Kidney (tissue), 14 donors: ENCODE measurements around the gene USP47. TPM values are rescaled to one million over a fixed set of nuclear protein-coding genes. Genes with fewer than 3 reads are reported as not detected.

Source experiments
- DNase-seq, 5 donors: peaks; one replicate each; pipeline ENCODE4 v3.0.0-alpha.2; 2013 to 2020
- FAIRE-seq: peaks from 2 replicates; lab custom pipeline; 2012; peaks lifted over from hg19 to GRCh38; lab: Jason Lieb, UNC
- H3K27ac ChIP-seq, 2 donors: one replicate each; pipeline ENCODE4 v1.7.0; 2013; ENCODE audit warnings: low read depth in 2 of 2, low read length in 2 of 2, inconsistent platforms in 1 of 2
- H3K27me3 ChIP-seq: one replicate; pipeline ENCODE4 v1.7.1; 2013; ENCODE audit warnings: low read length, inconsistent platforms; ENCODE audit not compliant: control insufficient read depth, insufficient read depth
- H3K36me3 ChIP-seq, 3 donors: one replicate each; pipeline versions ENCODE4 v1.7.0 to v1.7.1; 2013; ENCODE audit warnings: low read length in 3 of 3, control low read depth in 1 of 3, inconsistent platforms in 1 of 3; ENCODE audit not compliant: insufficient read depth in 3 of 3, control insufficient read depth in 2 of 3
- H3K4me1 ChIP-seq, 3 donors: one replicate each; pipeline versions ENCODE4 v1.7.0 to v1.7.1; 2013; ENCODE audit warnings: low read length in 3 of 3, inconsistent platforms in 1 of 3, low read depth in 1 of 3; ENCODE audit not compliant: control insufficient read depth in 2 of 3, insufficient read depth in 2 of 3
- H3K4me3 ChIP-seq, 3 donors: one replicate each; pipeline versions ENCODE4 v1.7.0 to v1.8.1; 2013; ENCODE audit warnings: low read length in 3 of 3, control low read depth in 1 of 3, inconsistent platforms in 1 of 3
- H3K9ac ChIP-seq, 3 donors: one replicate each; pipeline versions ENCODE4 v1.7.0 to v1.7.1; 2013; ENCODE audit warnings: low read length in 3 of 3, control low read depth in 1 of 3, inconsistent platforms in 1 of 3
- H3K9me3 ChIP-seq, 3 donors: one replicate each; pipeline versions ENCODE4 v1.7.0 to v1.7.1; 2013; ENCODE audit warnings: low read length in 3 of 3, control low read depth in 1 of 3, inconsistent platforms in 1 of 3; ENCODE audit not compliant: control insufficient read depth in 2 of 3, insufficient read depth in 1 of 3
- intact Hi-C: fragments of 100-400 bp; cut with DNase I; formaldehyde crosslinking; loops from one replicate; pipeline ENCODE4 v1.11.1; 2022
- polyA plus RNA-seq: library from polyadenylated mRNA; stranded (reverse); fragments of 350-450 nt; fragmentation: Illumina TruSeq; extraction: RNeasy Lipid Tissue Mini Kit (QIAGEN cat#74804); gene quantifications from one replicate; pipeline ENCODE4 v1.2.3, GENCODE V29; 2014; ENCODE audit warnings: low read depth, low replicate concordance; ENCODE audit not compliant: insufficient read depth
- total RNA-seq: library from RNA; stranded (reverse); fragmentation: NEBNext Ultra II Directional; extraction: Animal tissue kit (Norgen Biotek cat#: 25700); gene quantifications from one replicate; pipeline ENCODE4 v1.2.1, GENCODE V29; 2021
- TF ChIP-seq, protein P1 (sequence below): IDR thresholded peaks from 3 replicates; pipeline ENCODE4 v1.5.1; 2012; ENCODE audit warnings: mild to moderate bottlenecking, moderate library complexity, borderline replicate concordance; ENCODE audit not compliant: insufficient read depth; ENCODE audit errors: extremely low read depth
- donor health status: control.
- donor health status: control.
- donor health status: control.
- donor health status: control.
- donor health status: control.
- donor health status: DM: yes; HTN: yes; CAD: no.
- donor health status: Normal renal cell carcinoma (clear cell type).

USP47 gene
- total and polyA plus RNA-seq, 2 donors from 2014 or later = 16.3 to 43.3 TPM

DNA sequence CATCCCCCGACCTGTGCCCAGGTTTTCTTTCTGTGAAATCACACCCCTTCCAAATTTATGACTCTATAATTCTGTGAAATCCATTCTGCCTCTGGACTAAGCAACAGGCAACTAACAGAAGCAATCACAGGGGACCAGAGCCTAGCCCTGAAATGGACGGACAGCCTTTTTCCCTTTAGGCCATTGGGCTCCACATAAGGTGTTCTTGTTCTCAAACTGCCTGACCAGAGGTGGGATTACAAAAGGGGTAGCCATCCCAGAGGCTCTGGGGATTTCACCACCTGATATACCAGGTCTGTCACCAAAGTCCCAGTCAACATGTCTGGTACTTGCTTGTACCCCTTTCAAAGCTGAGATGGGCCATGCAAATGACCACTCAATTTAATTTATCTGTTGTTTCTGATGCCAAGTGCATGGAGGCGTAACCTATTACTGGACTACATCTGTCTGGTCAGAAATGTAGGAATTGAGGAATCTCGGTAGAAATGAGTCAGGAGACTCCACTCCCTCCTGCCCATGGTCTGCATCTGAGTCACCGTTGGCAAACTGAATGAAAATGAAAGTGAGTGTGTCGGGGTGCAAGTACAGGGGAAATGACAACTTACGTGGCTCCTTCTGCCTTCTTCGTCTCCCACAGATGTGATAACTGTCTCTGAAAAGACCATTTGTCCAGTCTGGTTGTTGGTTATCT is 156.5 kb downstream of the USP47 start:
- H3K27me3 ChIP-seq = no peaks in the 10 kb centered on the region
- intact Hi-C loops = no loop called here
- TF ChIP-seq, protein P1, sequence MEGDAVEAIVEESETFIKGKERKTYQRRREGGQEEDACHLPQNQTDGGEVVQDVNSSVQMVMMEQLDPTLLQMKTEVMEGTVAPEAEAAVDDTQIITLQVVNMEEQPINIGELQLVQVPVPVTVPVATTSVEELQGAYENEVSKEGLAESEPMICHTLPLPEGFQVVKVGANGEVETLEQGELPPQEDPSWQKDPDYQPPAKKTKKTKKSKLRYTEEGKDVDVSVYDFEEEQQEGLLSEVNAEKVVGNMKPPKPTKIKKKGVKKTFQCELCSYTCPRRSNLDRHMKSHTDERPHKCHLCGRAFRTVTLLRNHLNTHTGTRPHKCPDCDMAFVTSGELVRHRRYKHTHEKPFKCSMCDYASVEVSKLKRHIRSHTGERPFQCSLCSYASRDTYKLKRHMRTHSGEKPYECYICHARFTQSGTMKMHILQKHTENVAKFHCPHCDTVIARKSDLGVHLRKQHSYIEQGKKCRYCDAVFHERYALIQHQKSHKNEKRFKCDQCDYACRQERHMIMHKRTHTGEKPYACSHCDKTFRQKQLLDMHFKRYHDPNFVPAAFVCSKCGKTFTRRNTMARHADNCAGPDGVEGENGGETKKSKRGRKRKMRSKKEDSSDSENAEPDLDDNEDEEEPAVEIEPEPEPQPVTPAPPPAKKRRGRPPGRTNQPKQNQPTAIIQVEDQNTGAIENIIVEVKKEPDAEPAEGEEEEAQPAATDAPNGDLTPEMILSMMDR = no peak
- no peak overlapping the region for H3K9ac ChIP-seq
- FAIRE-seq = no peak
- no peaks in the 10 kb centered on the region for H3K9me3 ChIP-seq
- H3K36me3 ChIP-seq = peaks cover 0 to 2% (median 0%) of the 10 kb centered on the region in 3 donors
- H3K4me3 ChIP-seq = no peak overlapping the region
- no peak for DNase-seq
- no peaks in the 10 kb centered on the region for H3K4me1 ChIP-seq
- no peak overlapping the region for H3K27ac ChIP-seq

DNA sequence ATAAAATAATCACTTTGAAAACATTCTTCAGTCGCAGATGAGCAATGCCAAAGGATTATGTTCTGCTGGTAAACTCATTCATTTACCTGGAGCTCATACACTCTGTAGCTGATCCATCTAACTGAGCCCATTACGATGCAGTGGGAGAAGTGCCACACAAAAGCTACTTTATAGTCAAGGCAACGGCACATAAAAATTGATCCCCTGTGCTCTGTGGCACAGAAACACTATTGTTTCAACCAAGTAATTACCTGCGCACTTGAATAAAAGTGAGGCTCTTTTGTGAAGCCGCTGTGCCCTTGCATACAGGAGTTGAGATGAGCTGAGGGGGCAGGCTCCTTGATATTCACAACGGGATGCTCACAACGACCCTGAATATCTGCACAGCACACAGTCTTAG is 159.4 kb downstream of the USP47 start:
- Histone ChIP-seq H3K27me3 (no peaks in the 10 kb centered on the region), H3K4me3 (no peak overlapping the region), H3K9ac (no peak overlapping the region), H3K4me1 (peaks cover 0 to 3% (median 0%) of the 10 kb centered on the region in 3 donors), H3K27ac (no peak overlapping the region), H3K36me3 (peaks cover 0 to 4% (median 0%) of the 10 kb centered on the region in 3 donors), H3K9me3 (no peaks in the 10 kb centered on the region)
- DNase-seq = no peak
- intact Hi-C loops = no loop called here
- TF ChIP-seq, protein P1 = no peak
- FAIRE-seq = no peak

DNA sequence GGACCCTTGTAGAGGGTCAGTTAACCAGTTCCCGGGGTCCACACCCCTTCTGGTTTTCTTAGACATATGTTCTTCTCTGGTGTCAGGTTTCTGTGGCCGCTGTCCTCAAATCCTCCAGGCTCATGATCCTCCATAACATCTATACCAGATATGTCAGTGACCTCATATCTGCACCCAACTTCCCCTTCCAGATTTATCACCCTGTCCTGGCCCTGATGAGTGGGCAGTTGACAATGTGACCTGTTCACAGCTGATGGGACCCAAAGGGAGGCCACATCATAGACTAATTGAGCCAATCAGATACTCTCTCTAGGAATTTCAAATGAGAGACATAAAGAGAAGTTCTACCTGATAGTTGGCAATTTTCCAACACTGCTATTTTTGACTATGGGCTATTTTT is 161.6 kb downstream of the USP47 start:
- intact Hi-C loops = no loop called here

More for the DNA sequence above, 161.6 kb downstream of the USP47 start:
- Histone ChIP-seq H3K27me3 (no peaks in the 10 kb centered on the region), H3K4me1 (peaks cover 0 to 3% (median 0%) of the 10 kb centered on the region in 3 donors), H3K9me3 (no peaks in the 10 kb centered on the region), H3K36me3 (peaks cover 0 to 4% (median 0%) of the 10 kb centered on the region in 3 donors), H3K4me3 (no peak overlapping the region), H3K27ac (no peak overlapping the region), H3K9ac (no peak overlapping the region)
- TF ChIP-seq, protein P1 = no peak
- DNase-seq = peak in 1 of 5 donors; percentile 9
- FAIRE-seq = no peak
